ENCODE measurements around the gene KCNJ10.

GRCh38 chr1:159985473-159985872, 84.5 kb downstream of the KCNJ10 start:
- no peak for TF ChIP-seq POLR2A (IDR thresholded peaks at IDR 0.05)
- TF ChIP-seq CTCF (IDR thresholded peaks at IDR 0.05), result no peak

Data from right lobe of liver (tissue), 4 donors.